HepG2 (cell line): ENCODE measurements around the gene TMIGD3. TPM values are rescaled to one million over a fixed set of nuclear protein-coding genes. Genes with fewer than 3 reads are reported as not detected.

Experiments used
- ATAC-seq: fragments of 200-7000 bp; cut with Tn5 transposase; 3 replicates; pipeline ENCODE4 v1.9.1; 2020; ENCODE audit warnings: mild to moderate bottlenecking, moderate library complexity
- BruUV-seq: library from RNA; stranded (reverse); fragments of 400-500 nt; replicated peaks from 2 replicates; lab custom pipeline; 2021; lab: Mats Ljungman, UMichigan
- CTCF ChIA-PET: fragments of 300-600 bp; formaldehyde crosslinking; extraction: SDS; loops from one replicate; lab custom pipeline; 2021; ENCODE audit warnings: low total read pairs, inconsistent platforms, low intra/inter-chr PET ratio; lab: Yijun Ruan, JAX
- POLR2A ChIA-PET: fragments of 350-600 bp; sonication (Branson Sonifier 250); formaldehyde crosslinking; loops from one replicate; lab custom pipeline; 2020; ENCODE audit warnings: antibody characterized with exemption, inconsistent platforms; lab: Yijun Ruan, JAX
- DNase-seq: peaks from one replicate; pipeline ENCODE4 v3.0.0-alpha.2; 2015; ENCODE audit warnings: low spot score
- FAIRE-seq: peaks from 3 replicates; lab custom pipeline; 2011; peaks lifted over from hg19 to GRCh38; lab: Jason Lieb, UNC
- H2AFZ ChIP-seq: one replicate; pipeline ENCODE4 v1.6.1; 2011; ENCODE audit warnings: low read length, inconsistent platforms
- H3K27ac ChIP-seq: fragments of 300-600 bp; 3 replicates; pipeline ENCODE4 v1.8.0; 2011; ENCODE audit warnings: mixed run types, mild to moderate bottlenecking, mixed read lengths, low read length, inconsistent platforms; ENCODE audit not compliant: insufficient read depth; ENCODE audit errors: extremely low read length
- H3K27me3 ChIP-seq, 2 experiments: fragments of 200-600 bp in 1 of 2; 2 replicates in 1 of 2; 3 replicates in 1 of 2; pipeline versions ENCODE4 v1.6.0 to v1.8.0; 2011; ENCODE audit warnings: low read length in 2 of 2, mild to moderate bottlenecking in 2 of 2, moderate library complexity in 2 of 2, inconsistent platforms in 1 of 2; ENCODE audit not compliant: insufficient read depth in 2 of 2, control insufficient read depth in 1 of 2
- H3K36me3 ChIP-seq, 2 experiments: fragments of 200-600 bp in 1 of 2; replicated peaks in 1 of 2; 2 replicates in 1 of 2; 3 replicates in 1 of 2; pipeline versions ENCODE4 v1.5.1 to v1.8.0; 2011; ENCODE audit warnings: low read length in 2 of 2, inconsistent platforms in 1 of 2; ENCODE audit not compliant: insufficient read depth in 2 of 2, control insufficient read depth in 1 of 2
- H3K4me1 ChIP-seq: 2 replicates; pipeline ENCODE4 v1.5.1; 2012; ENCODE audit warnings: low read length, inconsistent platforms; ENCODE audit not compliant: insufficient read depth
- H3K4me2 ChIP-seq: 2 replicates; pipeline ENCODE4 v1.6.0; 2011; ENCODE audit warnings: low read depth, low read length, inconsistent platforms
- H3K4me3 ChIP-seq, 3 experiments: fragments of 200-600 bp in 1 of 3; sonication (generic), shearing (Covaris generic) in 1 of 3; replicated peaks in 1 of 3; 2 replicates each; pipeline ENCODE4 v1.5.1; 2011 to 2016; ENCODE audit warnings: low read length in 3 of 3, inconsistent platforms in 2 of 3, low read depth in 2 of 3, mild to moderate bottlenecking in 2 of 3, control low read depth in 1 of 3, mixed read lengths in 1 of 3; ENCODE audit not compliant: insufficient read depth in 1 of 3
- H3K79me2 ChIP-seq: one replicate; pipeline ENCODE4 v1.6.1; 2011; ENCODE audit warnings: low read length, inconsistent platforms; ENCODE audit not compliant: insufficient read depth
- H3K9ac ChIP-seq: 2 replicates; pipeline ENCODE4 v1.6.0; 2011; ENCODE audit warnings: mild to moderate bottlenecking, low read depth, low read length, inconsistent platforms; ENCODE audit not compliant: insufficient read depth
- H3K9me3 ChIP-seq: 2 replicates; pipeline ENCODE4 v1.5.1; 2012; ENCODE audit warnings: mild to moderate bottlenecking, low read length
- H4K20me1 ChIP-seq: 2 replicates; pipeline ENCODE4 v1.6.0; 2011; ENCODE audit warnings: inconsistent platforms, mild to moderate bottlenecking, low read length, moderate library complexity; ENCODE audit not compliant: insufficient read depth
- FIP1L1 ChIP-seq: fragments of 200-400 bp; formaldehyde crosslinking; IDR thresholded peaks from 2 replicates; pipeline ENCODE4 v1.6.1; 2018; ENCODE audit warnings: low read depth, mild to moderate bottlenecking, low read length, moderate library complexity, borderline replicate concordance; ENCODE audit not compliant: insufficient read depth
- NCOA2 ChIP-seq: sonication (generic); formaldehyde crosslinking; IDR thresholded peaks from 2 replicates; pipeline ENCODE4 v1.8.0; 2022; ENCODE audit warnings: inconsistent platforms
- SKI ChIP-seq: fragments of 450-650 bp; IDR thresholded peaks from one replicate; pipeline ENCODE4 v1.6.1; 2018; ENCODE audit warnings: mild to moderate bottlenecking; ENCODE audit not compliant: partially characterized antibody
- ZFP82 ChIP-seq: sonication (generic); formaldehyde crosslinking; IDR thresholded peaks from 2 replicates; pipeline ENCODE4 v1.5.1; 2020; ENCODE audit warnings: mild to moderate bottlenecking, missing genetic modification reagents, borderline replicate concordance
- ZMYM3 ChIP-seq: sonication (generic); formaldehyde crosslinking; IDR thresholded peaks from 2 replicates; pipeline ENCODE4 v1.5.1; 2020; ENCODE audit warnings: mild to moderate bottlenecking, missing genetic modification reagents
- ZNF367 ChIP-seq: sonication (generic); formaldehyde crosslinking; IDR thresholded peaks from 2 replicates; pipeline ENCODE4 v1.4.0; 2020; ENCODE audit warnings: missing genetic modification reagents, borderline replicate concordance
- WGBS: methylation state at CpG from one replicate; pipeline ENCODE4 v1.1.6; 2017; ENCODE audit warnings: low lambda C conversion rate; 5-methylcytosine and 5-hydroxymethylcytosine counted together
- in situ Hi-C: cut with HindIII; loops from 2 replicates; pipeline ENCODE4 v1.10.0; 2017; ENCODE audit warnings: low pct_unique_long_range_greater_than_20kb; ENCODE audit not compliant: extremely low pct_ligation_motif_present
- intact Hi-C: fragments of 100-400 bp; cut with micrococcal nuclease; formaldehyde crosslinking; loops from one replicate; pipeline ENCODE4 v1.10.0; 2022; ENCODE audit not compliant: unreplicated experiment
- polyA plus RNA-seq, 8 experiments: library from polyadenylated mRNA; depleted of rRNA in 3 of 8; stranded (reverse) in 7 of 8; unstranded in 1 of 8; fragments of >200 nt; fragmentation: Illumina TruSeq in 4 of 8; extraction: Trizol in 4 of 8; gene quantifications; 2 replicates each; pipeline versions ENCODE4 v1.2.1 to v1.2.3, GENCODE V29; 2011 to 2016; ENCODE audit warnings: low read depth in 4 of 8, missing spikeins in 1 of 8, mixed read lengths in 1 of 8; ENCODE audit not compliant: insufficient read depth in 1 of 8
- total RNA-seq, 5 experiments: library from RNA; depleted of rRNA; stranded (reverse); fragments of >200 nt; fragmentation: Illumina TruSeq; extraction: Trizol; gene quantifications; 2 replicates each; pipeline ENCODE4 v1.2.3, GENCODE V29; 2016; ENCODE audit warnings: low read depth in 1 of 5
- TF ChIP-seq, protein P1 (sequence below): sonication (generic); formaldehyde crosslinking; IDR thresholded peaks from 2 replicates; pipeline ENCODE4 v1.4.0; 2020; ENCODE audit warnings: missing genetic modification reagents, borderline replicate concordance
- TF ChIP-seq, protein P2 (sequence below): sonication (generic); formaldehyde crosslinking; IDR thresholded peaks from 2 replicates; pipeline ENCODE4 v1.5.0; 2020; ENCODE audit warnings: mild to moderate bottlenecking, missing genetic modification reagents
- TF ChIP-seq, protein P3 (sequence below): sonication (generic); formaldehyde crosslinking; IDR thresholded peaks from 2 replicates; pipeline ENCODE4 v1.8.1; 2022; ENCODE audit warnings: low read depth, mild to moderate bottlenecking, missing genetic modification reagents
- TF ChIP-seq, protein P4 (sequence below): sonication (generic); formaldehyde crosslinking; IDR thresholded peaks from 2 replicates; pipeline ENCODE4 v1.5.0; 2020; ENCODE audit warnings: mild to moderate bottlenecking, missing genetic modification reagents
- TF ChIP-seq, protein P5 (sequence below): sonication (generic); formaldehyde crosslinking; IDR thresholded peaks from 2 replicates; pipeline ENCODE4 v1.5.0; 2020; ENCODE audit warnings: missing genetic modification reagents, mild to moderate bottlenecking, borderline replicate concordance

TMIGD3 gene
- total and polyA plus RNA-seq, 2 of the 13 experiments (the other 11 are each of a cell fraction or from before 2014, with no cell fraction given) = not detected

DNA sequence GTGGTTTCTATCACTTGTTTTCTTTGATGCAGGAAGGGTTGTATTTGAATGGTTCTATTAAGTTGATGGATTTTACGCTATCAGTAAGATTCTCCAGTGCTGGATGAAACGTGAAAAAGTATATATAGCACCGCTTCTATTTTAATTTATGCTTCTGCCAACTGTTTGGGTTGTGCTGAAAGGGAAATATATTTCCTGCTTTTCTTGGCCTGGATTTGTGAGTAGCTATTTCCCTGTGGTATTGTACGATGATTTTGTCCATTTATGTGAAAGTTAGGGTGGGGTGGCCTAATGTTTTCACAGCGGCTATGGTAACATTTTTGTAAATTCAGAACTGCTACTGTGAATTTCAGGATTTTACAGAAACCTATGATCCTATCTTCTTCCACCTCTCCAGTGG lies 29.3 kb downstream of the TMIGD3 start (continued):
- TF ChIP-seq, protein P1, sequence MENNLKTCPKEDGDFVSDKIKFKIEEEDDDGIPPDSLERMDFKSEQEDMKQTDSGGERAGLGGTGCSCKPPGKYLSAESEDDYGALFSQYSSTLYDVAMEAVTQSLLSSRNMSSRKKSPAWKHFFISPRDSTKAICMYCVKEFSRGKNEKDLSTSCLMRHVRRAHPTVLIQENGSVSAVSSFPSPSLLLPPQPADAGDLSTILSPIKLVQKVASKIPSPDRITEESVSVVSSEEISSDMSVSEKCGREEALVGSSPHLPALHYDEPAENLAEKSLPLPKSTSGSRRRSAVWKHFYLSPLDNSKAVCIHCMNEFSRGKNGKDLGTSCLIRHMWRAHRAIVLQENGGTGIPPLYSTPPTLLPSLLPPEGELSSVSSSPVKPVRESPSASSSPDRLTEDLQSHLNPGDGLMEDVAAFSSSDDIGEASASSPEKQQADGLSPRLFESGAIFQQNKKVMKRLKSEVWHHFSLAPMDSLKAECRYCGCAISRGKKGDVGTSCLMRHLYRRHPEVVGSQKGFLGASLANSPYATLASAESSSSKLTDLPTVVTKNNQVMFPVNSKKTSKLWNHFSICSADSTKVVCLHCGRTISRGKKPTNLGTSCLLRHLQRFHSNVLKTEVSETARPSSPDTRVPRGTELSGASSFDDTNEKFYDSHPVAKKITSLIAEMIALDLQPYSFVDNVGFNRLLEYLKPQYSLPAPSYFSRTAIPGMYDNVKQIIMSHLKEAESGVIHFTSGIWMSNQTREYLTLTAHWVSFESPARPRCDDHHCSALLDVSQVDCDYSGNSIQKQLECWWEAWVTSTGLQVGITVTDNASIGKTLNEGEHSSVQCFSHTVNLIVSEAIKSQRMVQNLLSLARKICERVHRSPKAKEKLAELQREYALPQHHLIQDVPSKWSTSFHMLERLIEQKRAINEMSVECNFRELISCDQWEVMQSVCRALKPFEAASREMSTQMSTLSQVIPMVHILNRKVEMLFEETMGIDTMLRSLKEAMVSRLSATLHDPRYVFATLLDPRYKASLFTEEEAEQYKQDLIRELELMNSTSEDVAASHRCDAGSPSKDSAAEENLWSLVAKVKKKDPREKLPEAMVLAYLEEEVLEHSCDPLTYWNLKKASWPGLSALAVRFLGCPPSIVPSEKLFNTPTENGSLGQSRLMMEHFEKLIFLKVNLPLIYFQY (CRISPR knock-in tag) = no peak
- TF ChIP-seq ZFP82 = no peak
- TF ChIP-seq, protein P2, sequence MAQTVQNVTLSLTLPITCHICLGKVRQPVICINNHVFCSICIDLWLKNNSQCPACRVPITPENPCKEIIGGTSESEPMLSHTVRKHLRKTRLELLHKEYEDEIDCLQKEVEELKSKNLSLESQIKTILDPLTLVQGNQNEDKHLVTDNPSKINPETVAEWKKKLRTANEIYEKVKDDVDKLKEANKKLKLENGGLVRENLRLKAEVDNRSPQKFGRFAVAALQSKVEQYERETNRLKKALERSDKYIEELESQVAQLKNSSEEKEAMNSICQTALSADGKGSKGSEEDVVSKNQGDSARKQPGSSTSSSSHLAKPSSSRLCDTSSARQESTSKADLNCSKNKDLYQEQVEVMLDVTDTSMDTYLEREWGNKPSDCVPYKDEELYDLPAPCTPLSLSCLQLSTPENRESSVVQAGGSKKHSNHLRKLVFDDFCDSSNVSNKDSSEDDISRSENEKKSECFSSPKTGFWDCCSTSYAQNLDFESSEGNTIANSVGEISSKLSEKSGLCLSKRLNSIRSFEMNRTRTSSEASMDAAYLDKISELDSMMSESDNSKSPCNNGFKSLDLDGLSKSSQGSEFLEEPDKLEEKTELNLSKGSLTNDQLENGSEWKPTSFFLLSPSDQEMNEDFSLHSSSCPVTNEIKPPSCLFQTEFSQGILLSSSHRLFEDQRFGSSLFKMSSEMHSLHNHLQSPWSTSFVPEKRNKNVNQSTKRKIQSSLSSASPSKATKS (CRISPR knock-in tag) = no peak

DNA sequence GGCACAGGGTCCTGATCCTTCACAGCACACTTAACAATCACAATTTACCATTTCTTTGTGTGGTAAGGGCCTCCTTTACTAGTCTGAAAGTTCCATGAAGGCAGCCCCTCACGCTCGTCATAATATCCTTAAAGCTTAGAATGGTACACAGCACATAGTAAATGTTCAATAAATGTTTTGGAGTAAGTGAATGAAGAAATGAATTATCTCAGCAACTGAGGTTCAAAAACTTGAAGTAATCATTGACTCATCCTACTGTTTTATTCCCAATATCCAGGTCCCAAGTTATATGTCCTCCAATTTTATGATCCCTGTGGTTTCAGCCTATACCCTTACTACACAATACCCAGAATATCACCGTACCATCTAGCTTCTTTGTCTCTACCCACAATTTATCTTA lies 31.9 kb downstream of the TMIGD3 start:
- 98% methylated on average over 3 of the region's 3 CpGs for WGBS
- H4K20me1 ChIP-seq = no peaks in the 10 kb centered on the region
- H3K79me2 ChIP-seq = no peaks in the 10 kb centered on the region
- no peak overlapping the region for H3K4me3 ChIP-seq
- POLR2A ChIA-PET = no interaction called here
- no peak overlapping the region for H3K9ac ChIP-seq
- FAIRE-seq (no peak), ATAC-seq (no peak), DNase-seq (no peak)
- BruUV-seq = no TSS peak
- peaks cover 0 to 1% of the 10 kb centered on the region in 2 experiments; a peak in 1 of 5 replicates for H3K36me3 ChIP-seq
- H2AFZ ChIP-seq = no peak overlapping the region
- H3K4me2 ChIP-seq = no peak overlapping the region
- CTCF ChIA-PET = no interaction called here
- no peak overlapping the region for H3K27ac ChIP-seq
- H3K9me3 ChIP-seq = no peaks in the 10 kb centered on the region
- in situ Hi-C loops (no loop called here), intact Hi-C loops (no loop called here)
- no peaks in the 10 kb centered on the region for H3K27me3 ChIP-seq
- peaks cover 21% of the 10 kb centered on the region for H3K4me1 ChIP-seq
- TF ChIP-seq, protein P3, sequence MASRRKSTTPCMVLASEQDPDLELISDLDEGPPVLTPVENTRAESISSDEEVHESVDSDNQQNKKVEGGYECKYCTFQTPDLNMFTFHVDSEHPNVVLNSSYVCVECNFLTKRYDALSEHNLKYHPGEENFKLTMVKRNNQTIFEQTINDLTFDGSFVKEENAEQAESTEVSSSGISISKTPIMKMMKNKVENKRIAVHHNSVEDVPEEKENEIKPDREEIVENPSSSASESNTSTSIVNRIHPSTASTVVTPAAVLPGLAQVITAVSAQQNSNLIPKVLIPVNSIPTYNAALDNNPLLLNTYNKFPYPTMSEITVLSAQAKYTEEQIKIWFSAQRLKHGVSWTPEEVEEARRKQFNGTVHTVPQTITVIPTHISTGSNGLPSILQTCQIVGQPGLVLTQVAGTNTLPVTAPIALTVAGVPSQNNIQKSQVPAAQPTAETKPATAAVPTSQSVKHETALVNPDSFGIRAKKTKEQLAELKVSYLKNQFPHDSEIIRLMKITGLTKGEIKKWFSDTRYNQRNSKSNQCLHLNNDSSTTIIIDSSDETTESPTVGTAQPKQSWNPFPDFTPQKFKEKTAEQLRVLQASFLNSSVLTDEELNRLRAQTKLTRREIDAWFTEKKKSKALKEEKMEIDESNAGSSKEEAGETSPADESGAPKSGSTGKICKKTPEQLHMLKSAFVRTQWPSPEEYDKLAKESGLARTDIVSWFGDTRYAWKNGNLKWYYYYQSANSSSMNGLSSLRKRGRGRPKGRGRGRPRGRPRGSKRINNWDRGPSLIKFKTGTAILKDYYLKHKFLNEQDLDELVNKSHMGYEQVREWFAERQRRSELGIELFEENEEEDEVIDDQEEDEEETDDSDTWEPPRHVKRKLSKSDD (CRISPR knock-in tag) = no peak
- TF ChIP-seq ZMYM3 = no peak
- TF ChIP-seq, protein P4, sequence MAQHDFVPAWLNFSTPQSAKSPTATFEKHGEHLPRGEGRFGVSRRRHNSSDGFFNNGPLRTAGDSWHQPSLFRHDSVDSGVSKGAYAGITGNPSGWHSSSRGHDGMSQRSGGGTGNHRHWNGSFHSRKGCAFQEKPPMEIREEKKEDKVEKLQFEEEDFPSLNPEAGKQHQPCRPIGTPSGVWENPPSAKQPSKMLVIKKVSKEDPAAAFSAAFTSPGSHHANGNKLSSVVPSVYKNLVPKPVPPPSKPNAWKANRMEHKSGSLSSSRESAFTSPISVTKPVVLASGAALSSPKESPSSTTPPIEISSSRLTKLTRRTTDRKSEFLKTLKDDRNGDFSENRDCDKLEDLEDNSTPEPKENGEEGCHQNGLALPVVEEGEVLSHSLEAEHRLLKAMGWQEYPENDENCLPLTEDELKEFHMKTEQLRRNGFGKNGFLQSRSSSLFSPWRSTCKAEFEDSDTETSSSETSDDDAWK (CRISPR knock-in tag) = no peak
- no peak for TF ChIP-seq SKI
- no peak for TF ChIP-seq NCOA2 (CRISPR knock-in tag)
- TF ChIP-seq ZNF367 (CRISPR knock-in tag) = no peak
- TF ChIP-seq, protein P5, sequence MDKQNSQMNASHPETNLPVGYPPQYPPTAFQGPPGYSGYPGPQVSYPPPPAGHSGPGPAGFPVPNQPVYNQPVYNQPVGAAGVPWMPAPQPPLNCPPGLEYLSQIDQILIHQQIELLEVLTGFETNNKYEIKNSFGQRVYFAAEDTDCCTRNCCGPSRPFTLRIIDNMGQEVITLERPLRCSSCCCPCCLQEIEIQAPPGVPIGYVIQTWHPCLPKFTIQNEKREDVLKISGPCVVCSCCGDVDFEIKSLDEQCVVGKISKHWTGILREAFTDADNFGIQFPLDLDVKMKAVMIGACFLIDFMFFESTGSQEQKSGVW (CRISPR knock-in tag) = no peak
- TF ChIP-seq FIP1L1 = no peak
